ENCODE results near the gene COL23A1. TPM values are rescaled to one million over a fixed set of nuclear protein-coding genes. Genes with fewer than 3 reads are reported as not detected.
"Not testable (repeated sequence)": the region's sequence is repeated elsewhere in the genome, so short reads cannot be mapped to it uniquely, and the experiment has no call there.

COL23A1 gene
- total RNA-seq, 2 experiments from 2014 or later = 0.11 TPM; not detected in 1

DNA sequence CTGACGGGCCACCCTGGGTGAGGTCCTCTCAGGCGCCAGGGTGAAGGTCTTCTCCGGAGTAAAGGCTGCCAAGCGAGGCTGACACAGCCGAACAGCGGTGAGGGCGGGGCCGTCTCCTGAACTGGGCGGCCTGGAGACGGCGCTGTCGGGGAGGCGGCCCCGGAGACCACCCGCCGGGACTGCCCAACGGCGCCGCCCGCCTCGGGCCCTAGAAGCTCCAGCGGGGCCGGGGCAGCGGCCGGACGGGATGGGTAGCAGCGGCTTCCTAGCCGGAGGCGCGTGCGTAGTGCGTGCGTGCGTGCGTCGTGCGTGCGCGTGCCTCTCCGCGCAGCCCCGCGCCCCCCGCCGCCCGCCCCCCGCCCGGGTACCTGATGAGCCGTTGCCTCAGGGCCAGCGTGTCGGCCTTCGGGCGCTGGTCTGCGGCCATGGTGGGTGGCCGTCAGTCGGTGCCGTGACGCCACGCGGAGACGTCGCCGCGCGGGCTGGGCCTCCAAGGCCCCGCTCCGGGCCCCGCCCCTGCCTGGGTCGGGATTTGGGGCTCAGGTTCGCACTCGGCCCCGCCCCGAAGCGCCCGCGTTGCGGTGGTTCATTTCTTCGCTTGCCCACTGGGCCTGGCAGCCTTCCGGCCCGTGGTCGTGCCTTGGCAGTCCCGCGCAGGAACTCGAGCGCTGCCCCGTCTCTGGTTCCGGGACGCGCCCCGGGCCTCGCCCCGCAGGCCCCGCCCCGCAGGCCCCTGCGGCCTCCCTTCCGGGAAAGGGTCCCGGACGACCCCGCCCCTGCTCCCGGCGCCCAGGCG, 357.9 kb downstream of the COL23A1 start, which contains the start of gene PHYKPL:
Gene PHYKPL, minus strand, starts transcription at position 679 of the 796 bp plus-strand sequence. Its CDS starts 252 bp downstream, at position 427.
- Mint-ChIP-seq H3K4me1 (ENCODE audit: low read depth) (peaks cover 58% of the 10 kb centered on the region), H3K9me3 (no peaks in the 10 kb centered on the region), H3K4me3 (peak within 1 kb of the TSS; percentile 91), H3K27me3 (no peaks in the 10 kb centered on the region), H3K27ac (peak within 1 kb of the TSS; percentile 87), H3K36me3 (ENCODE audit: low read depth) (peaks cover 44% of the 10 kb centered on the region)
- ChIA-PET POLR2A (interaction anchor here (0.7 to 21.3 kb wide), 3 partner anchors 9 to 20 kb away, joined by 3 to 431 read pairs (median 20); partner anchors contain the start of gene HNRNPAB), CTCF (interaction anchor here (1.0 to 1.5 kb wide), 2 partner anchors 15 to 358 kb away, joined by 3 read pairs; partner anchors contain the start of gene COL23A1)
- peak; percentile 74 for DNase-seq
- ATAC-seq = peak; percentile 64
- intact Hi-C loops (cut with micrococcal nuclease) = no loop called here
- TF ChIP-seq, protein P1, sequence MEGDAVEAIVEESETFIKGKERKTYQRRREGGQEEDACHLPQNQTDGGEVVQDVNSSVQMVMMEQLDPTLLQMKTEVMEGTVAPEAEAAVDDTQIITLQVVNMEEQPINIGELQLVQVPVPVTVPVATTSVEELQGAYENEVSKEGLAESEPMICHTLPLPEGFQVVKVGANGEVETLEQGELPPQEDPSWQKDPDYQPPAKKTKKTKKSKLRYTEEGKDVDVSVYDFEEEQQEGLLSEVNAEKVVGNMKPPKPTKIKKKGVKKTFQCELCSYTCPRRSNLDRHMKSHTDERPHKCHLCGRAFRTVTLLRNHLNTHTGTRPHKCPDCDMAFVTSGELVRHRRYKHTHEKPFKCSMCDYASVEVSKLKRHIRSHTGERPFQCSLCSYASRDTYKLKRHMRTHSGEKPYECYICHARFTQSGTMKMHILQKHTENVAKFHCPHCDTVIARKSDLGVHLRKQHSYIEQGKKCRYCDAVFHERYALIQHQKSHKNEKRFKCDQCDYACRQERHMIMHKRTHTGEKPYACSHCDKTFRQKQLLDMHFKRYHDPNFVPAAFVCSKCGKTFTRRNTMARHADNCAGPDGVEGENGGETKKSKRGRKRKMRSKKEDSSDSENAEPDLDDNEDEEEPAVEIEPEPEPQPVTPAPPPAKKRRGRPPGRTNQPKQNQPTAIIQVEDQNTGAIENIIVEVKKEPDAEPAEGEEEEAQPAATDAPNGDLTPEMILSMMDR (IDR thresholded peaks at IDR 0.05) = no peak

- H3K9me3 Mint-ChIP-seq = no peaks in the 10 kb centered on the region
- intact Hi-C loops (cut with micrococcal nuclease) = no loop called here
- TF ChIP-seq, protein P1 (IDR thresholded peaks at IDR 0.05) = no peak
- DNase-seq (no peak), ATAC-seq (peak; percentile 0)
- peak overlapping the region; percentile 87 for H3K27ac Mint-ChIP-seq
- peak overlapping the region; percentile 91 for H3K4me3 Mint-ChIP-seq
- POLR2A ChIA-PET = interaction anchor here (0.7 to 21.3 kb wide), 3 partner anchors 9 to 20 kb away, joined by 3 to 431 read pairs (median 20); partner anchors contain the start of gene HNRNPAB
- CTCF ChIA-PET = interaction anchor here (1.0 to 1.9 kb wide), 3 partner anchors 16 to 358 kb away, joined by 3 to 5 read pairs (median 3); partner anchors contain the start of genes COL23A1 and HNRNPAB
- peaks cover 54% of the 10 kb centered on the region for H3K4me1 Mint-ChIP-seq (ENCODE audit: low read depth)
- H3K27me3 Mint-ChIP-seq = no peaks in the 10 kb centered on the region
- peaks cover 51% of the 10 kb centered on the region for H3K36me3 Mint-ChIP-seq (ENCODE audit: low read depth)
Observed at GRCh38 chr5:178231539-178232123, 358.6 kb downstream of the COL23A1 start.

- Mint-ChIP-seq H3K36me3 (ENCODE audit: low read depth) (peaks cover 54% of the 10 kb centered on the region), H3K27me3 (no peaks in the 10 kb centered on the region), H3K27ac (peak overlapping the region; percentile 87), H3K4me1 (ENCODE audit: low read depth) (peaks cover 51% of the 10 kb centered on the region), H3K9me3 (no peaks in the 10 kb centered on the region), H3K4me3 (peak overlapping the region; percentile 91)
- CTCF ChIA-PET = interaction anchor here (0.7 to 1.9 kb wide), 5 partner anchors 10 to 359 kb away, joined by 3 to 5 read pairs (median 3); partner anchors contain the start of genes COL23A1 and HNRNPAB
- POLR2A ChIA-PET = interaction anchor here (0.7 to 21.3 kb wide), 3 partner anchors 9 to 19 kb away, joined by 3 to 431 read pairs (median 20); partner anchors contain the start of gene HNRNPAB
- intact Hi-C loops (cut with micrococcal nuclease) = no loop called here
- DNase-seq (no peak), ATAC-seq (no peak)
- TF ChIP-seq, protein P1 (IDR thresholded peaks at IDR 0.05) = no peak
Observed at GRCh38 chr5:178230879-178231538, 359.2 kb downstream of the COL23A1 start.

DNA sequence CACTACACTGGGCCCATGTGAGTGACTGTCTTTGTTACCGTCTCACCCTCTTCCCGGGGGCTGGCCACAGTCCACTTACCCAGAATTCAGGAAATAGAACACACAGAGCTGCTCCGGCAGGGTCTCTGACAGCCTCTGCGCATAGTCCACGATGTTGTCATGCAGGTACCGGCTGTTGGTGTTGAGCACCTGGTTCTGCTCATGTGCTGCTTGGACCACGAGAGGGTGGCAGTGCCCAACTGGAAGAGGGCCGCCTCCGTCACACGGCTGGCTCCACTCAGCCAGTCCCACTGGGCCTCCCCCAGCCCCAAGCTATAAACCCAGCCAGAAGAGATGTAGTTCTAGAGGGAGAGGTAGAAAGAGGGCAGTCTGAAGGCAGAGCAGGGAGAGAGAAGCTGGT, 360.3 kb downstream of the COL23A1 start:
- POLR2A ChIA-PET = interaction anchor here (3.3 to 21.3 kb wide), 2 partner anchors 8 to 18 kb away, joined by 20 to 431 read pairs; partner anchors contain the start of gene HNRNPAB
- Mint-ChIP-seq H3K4me3 (peak overlapping the region; percentile 91), H3K27ac (peak overlapping the region; percentile 87), H3K36me3 (ENCODE audit: low read depth) (peaks cover 62% of the 10 kb centered on the region), H3K9me3 (no peaks in the 10 kb centered on the region), H3K27me3 (no peaks in the 10 kb centered on the region), H3K4me1 (ENCODE audit: low read depth) (peaks cover 47% of the 10 kb centered on the region)
- intact Hi-C loops (cut with micrococcal nuclease) = no loop called here
- no peak for DNase-seq
- ATAC-seq = no peak
- TF ChIP-seq, protein P1 (IDR thresholded peaks at IDR 0.05) = no peak
- CTCF ChIA-PET = interaction anchor here (0.9 to 2.6 kb wide), 3 partner anchors 12 to 360 kb away, joined by 3 to 5 read pairs (median 5); partner anchors contain the start of genes COL23A1 and HNRNPAB

DNA sequence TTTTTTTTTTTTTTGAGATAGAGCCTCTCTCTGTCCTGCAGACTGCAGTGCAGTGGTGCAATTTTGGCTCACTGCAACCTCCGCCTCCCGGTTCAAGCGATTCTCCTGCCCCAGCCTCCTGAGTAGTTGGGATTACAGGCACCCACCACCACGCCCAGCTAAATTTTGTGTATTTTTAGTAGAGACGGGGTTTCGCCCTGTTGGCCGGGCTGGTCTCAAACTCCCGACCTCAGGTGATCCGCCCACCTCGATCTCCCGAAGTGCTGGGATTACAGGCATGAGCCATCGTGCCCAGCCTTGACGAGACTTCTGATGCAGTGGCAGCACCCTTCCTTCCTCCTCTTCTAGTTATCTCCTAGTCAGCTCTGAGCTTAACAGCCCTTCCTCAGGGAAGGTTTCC, 361.1 kb downstream of the COL23A1 start:
- H3K27me3 Mint-ChIP-seq; H3K9me3 Mint-ChIP-seq; intact Hi-C loops (cut with micrococcal nuclease); ATAC-seq; DNase-seq: not testable (repeated sequence)
- Mint-ChIP-seq H3K4me1 (ENCODE audit: low read depth) (peaks cover 41% of the 10 kb centered on the region), H3K36me3 (ENCODE audit: low read depth) (peaks cover 63% of the 10 kb centered on the region), H3K27ac (peak overlapping the region; percentile 14), H3K4me3 (peak overlapping the region; percentile 20)
- ChIA-PET POLR2A (interaction anchor here (1.0 to 21.3 kb wide), 2 partner anchors 17 to 28 kb away, joined by 4 to 431 read pairs; partner anchors contain the start of gene HNRNPAB), CTCF (interaction anchor here (1.1 to 2.6 kb wide), 2 partner anchors 51 to 361 kb away, joined by 3 to 5 read pairs; partner anchors contain the start of gene COL23A1)
